ENCODE results near the gene IFT80. TPM values are rescaled to one million over a fixed set of nuclear protein-coding genes. Genes with fewer than 3 reads are reported as not detected.

IFT80 gene
- total and polyA plus RNA-seq, 8 donors = 27.9 to 92.0 (median 74.1) TPM

DNA sequence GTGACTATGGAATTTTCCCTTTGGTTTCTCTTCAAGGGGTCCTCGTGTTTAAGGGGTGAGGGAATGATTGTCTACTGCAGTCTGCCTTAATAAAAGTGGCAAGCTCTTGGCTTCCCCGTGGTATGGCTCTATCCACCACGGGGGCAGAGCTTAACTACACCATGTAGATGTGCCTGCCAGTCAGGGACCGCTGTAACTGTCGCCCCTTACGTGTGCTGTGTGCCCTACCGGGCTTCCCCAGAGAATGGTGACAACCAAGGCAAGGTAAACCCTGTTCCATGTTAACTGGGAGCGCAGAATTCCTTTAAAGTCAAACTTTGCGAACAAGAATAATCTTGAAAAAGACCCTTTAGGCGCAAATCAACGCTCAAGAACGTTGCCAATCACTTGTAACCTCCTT, 174.8 kb downstream of the IFT80 start:
- Histone ChIP-seq H3K9me3 (no peaks in the 10 kb centered on the region), H3K4me1 (peaks cover 15 to 25% of the 10 kb centered on the region in 2 donors), H3K36me3 (no peaks in the 10 kb centered on the region), H3K4me3 (no peak overlapping the region), H3K27ac (no peak overlapping the region), H3K27me3 (peaks cover 34 to 69% of the 10 kb centered on the region in 2 donors)
- DNase-seq (peak in 1 of 4 donors; percentile 7), ATAC-seq (no peak)
- TF ChIP-seq, protein P1, sequence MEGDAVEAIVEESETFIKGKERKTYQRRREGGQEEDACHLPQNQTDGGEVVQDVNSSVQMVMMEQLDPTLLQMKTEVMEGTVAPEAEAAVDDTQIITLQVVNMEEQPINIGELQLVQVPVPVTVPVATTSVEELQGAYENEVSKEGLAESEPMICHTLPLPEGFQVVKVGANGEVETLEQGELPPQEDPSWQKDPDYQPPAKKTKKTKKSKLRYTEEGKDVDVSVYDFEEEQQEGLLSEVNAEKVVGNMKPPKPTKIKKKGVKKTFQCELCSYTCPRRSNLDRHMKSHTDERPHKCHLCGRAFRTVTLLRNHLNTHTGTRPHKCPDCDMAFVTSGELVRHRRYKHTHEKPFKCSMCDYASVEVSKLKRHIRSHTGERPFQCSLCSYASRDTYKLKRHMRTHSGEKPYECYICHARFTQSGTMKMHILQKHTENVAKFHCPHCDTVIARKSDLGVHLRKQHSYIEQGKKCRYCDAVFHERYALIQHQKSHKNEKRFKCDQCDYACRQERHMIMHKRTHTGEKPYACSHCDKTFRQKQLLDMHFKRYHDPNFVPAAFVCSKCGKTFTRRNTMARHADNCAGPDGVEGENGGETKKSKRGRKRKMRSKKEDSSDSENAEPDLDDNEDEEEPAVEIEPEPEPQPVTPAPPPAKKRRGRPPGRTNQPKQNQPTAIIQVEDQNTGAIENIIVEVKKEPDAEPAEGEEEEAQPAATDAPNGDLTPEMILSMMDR (IDR thresholded peaks at IDR 0.05) = no peak
- intact Hi-C loops (cut with DNase I) = no loop called here

DNA sequence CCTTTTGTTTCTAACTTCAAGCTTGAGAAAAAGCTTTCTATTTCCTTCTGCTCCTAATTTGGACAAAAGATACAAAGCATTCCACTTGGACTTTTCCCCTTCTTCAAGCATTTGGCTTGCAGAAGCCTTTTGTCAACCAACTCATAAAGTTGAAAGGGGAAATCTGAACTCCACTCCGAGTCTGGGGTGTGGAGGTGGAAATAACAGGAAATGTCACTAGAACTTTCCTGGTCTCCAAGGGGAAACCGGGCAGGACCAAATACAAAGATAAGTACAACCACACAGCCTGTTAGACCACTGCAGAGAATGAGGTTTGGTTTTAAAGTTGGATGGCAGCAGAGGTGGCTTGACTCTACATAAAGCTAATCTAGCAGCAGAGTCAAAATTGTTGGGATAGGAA, 178.0 kb downstream of the IFT80 start:
- no peak overlapping the region for H3K27ac ChIP-seq
- peaks cover 6 to 17% of the 10 kb centered on the region in 2 donors for H3K4me1 ChIP-seq
- no peak for DNase-seq
- H3K27me3 ChIP-seq = peaks cover 8 to 37% of the 10 kb centered on the region in 2 donors
- H3K4me3 ChIP-seq = no peak overlapping the region
- TF ChIP-seq, protein P1 (IDR thresholded peaks at IDR 0.05) = no peak
- no peaks in the 10 kb centered on the region for H3K36me3 ChIP-seq
- intact Hi-C loops (cut with DNase I) = no loop called here
- no peaks in the 10 kb centered on the region for H3K9me3 ChIP-seq
- no peak for ATAC-seq

DNA sequence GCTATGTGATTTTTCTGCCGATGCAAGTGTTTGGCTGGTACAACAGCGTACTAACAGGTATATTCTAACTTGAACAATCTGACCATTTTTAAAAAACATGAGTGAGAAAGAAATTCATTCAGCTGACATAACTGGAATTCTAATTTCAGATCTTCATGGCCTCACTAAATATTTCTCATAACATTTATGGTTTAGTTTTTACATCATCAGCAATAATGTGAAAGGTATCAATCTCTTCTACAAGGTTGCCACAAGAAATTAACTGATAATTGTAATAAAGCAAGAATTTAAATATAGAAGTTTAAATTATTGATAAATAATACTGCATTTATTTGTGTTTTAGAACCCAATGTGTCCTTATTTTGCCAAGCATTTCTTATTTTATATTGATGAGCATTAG, 179.0 kb downstream of the IFT80 start:
- no peak for ATAC-seq
- TF ChIP-seq, protein P1 (IDR thresholded peaks at IDR 0.05) = no peak
- Histone ChIP-seq H3K36me3 (no peaks in the 10 kb centered on the region), H3K4me3 (no peak overlapping the region), H3K4me1 (peaks cover 6 to 8% of the 10 kb centered on the region in 2 donors), H3K27me3 (peaks cover 5 to 27% of the 10 kb centered on the region in 2 donors), H3K27ac (no peak overlapping the region), H3K9me3 (no peaks in the 10 kb centered on the region)
- DNase-seq = no peak
- intact Hi-C loops (cut with DNase I) = no loop called here

DNA sequence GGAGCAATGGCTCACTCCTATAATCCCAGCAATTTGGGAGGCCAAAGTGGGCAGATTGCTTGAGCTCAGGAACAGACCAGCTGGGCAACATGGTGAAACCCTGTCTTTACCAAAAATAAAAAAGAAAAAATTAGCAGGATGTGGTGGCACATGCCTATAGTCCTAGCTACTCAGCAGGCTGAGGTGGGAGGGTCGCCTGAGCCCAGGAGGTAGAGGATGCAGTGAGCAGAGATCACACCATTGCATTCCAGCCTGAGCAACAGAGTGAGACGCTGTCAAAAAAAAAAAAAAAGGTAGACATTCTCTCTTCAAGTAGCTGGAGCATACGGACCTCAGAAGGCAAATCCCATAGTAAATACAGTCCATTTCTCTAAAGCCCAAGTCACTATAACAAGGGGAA, 180.9 kb downstream of the IFT80 start:
- Histone ChIP-seq H3K9me3 (no peaks in the 10 kb centered on the region), H3K27me3 (peaks cover 0 to 8% of the 10 kb centered on the region in 2 donors), H3K4me1 (no peaks in the 10 kb centered on the region), H3K4me3 (no peak overlapping the region), H3K36me3 (no peaks in the 10 kb centered on the region), H3K27ac (no peak overlapping the region)
- TF ChIP-seq, protein P1 (IDR thresholded peaks at IDR 0.05) = no peak
- intact Hi-C loops (cut with DNase I) = no loop called here
- ATAC-seq = no peak
- no peak for DNase-seq

DNA sequence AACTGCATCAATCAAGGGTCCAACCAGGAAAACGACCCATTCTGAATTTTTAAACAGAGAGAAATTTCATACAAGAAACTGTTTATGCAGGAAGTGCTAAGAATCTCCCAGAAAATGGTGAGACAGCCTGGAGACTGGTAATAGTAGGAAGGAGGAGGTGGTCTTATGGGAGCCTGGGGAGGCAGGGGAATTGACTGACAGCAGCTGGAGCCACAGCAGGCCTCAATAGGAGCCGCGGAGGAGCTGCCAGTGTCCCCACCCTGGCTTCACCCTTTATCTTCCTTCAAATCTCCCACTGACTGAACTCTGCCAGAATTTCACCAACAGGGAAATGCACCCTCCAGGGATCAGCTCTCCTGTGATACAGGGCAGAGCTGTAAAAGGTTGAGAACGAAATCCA, 181.3 kb downstream of the IFT80 start:
- H3K27ac ChIP-seq = no peak overlapping the region
- no peaks in the 10 kb centered on the region for H3K36me3 ChIP-seq
- DNase-seq (no peak), ATAC-seq (no peak)
- TF ChIP-seq, protein P1 (IDR thresholded peaks at IDR 0.05) = no peak
- peaks cover 0 to 3% of the 10 kb centered on the region in 2 donors for H3K27me3 ChIP-seq
- H3K4me1 ChIP-seq = no peaks in the 10 kb centered on the region
- no peaks in the 10 kb centered on the region for H3K9me3 ChIP-seq
- H3K4me3 ChIP-seq = no peak overlapping the region
- intact Hi-C loops (cut with DNase I) = no loop called here

Data from left lung (tissue), 10 donors.